Stimulated activated CD8-positive, alpha-beta memory T cell treated with anti-CD3 and anti-CD28 coated beads, Interleukin-4, amount 100 ng/mL, for 24 hours (primary cell): ENCODE data around the gene NAPG.
"Not testable (repeated sequence)": the region's sequence is repeated elsewhere in the genome, so short reads cannot be mapped to it uniquely, and the experiment has no call there.

Experiments used
- DNase-seq: peaks from one replicate; pipeline ENCODE4 v3.0.0-alpha.2; 2020; ENCODE audit warnings: low read depth

NAPG gene

GRCh38 chr18:10579079-10579867 is 53.4 kb downstream of the NAPG start:
- no peak for DNase-seq

- DNase-seq, result no peak
Measured at GRCh38 chr18:10580215-10580614, 54.4 kb downstream of the NAPG start.

GRCh38 chr18:10585260-10585659 is 59.4 kb downstream of the NAPG start:
- DNase-seq, result no peak

GRCh38 chr18:10588975-10589374 is 63.1 kb downstream of the NAPG start:
- DNase-seq, result no peak

GRCh38 chr18:10590412-10590811 is 64.6 kb downstream of the NAPG start:
- DNase-seq, result no peak

GRCh38 chr18:10591896-10592295 is 66.1 kb downstream of the NAPG start:
- DNase-seq, result no peak

GRCh38 chr18:10593366-10594022 is 67.7 kb downstream of the NAPG start:
- not testable (repeated sequence) for DNase-seq

- not testable (repeated sequence) for DNase-seq
Measured at GRCh38 chr18:10595917-10596316, 70.1 kb downstream of the NAPG start.

- DNase-seq, result not testable (repeated sequence)
Measured at GRCh38 chr18:10597695-10598094, 71.9 kb downstream of the NAPG start.

GRCh38 chr18:10600701-10601100 is 74.9 kb downstream of the NAPG start:
- DNase-seq, result not testable (repeated sequence)
